Fibroblast of pulmonary artery (primary cell): ENCODE measurements around the gene SLC2A10.

Source experiments
- DNase-seq: peaks from one replicate; pipeline ENCODE4 v3.0.0-alpha.2; 2010; ENCODE audit warnings: low read depth
- H3K4me3 ChIP-seq: replicated peaks from 2 replicates; pipeline ENCODE4 v1.5.1; 2011; ENCODE audit warnings: low read depth, mild to moderate bottlenecking, control low read depth, low read length, moderate library complexity
- TF ChIP-seq, protein P1 (sequence below): IDR thresholded peaks from 2 replicates; pipeline ENCODE4 v1.5.1; 2011; ENCODE audit warnings: mild to moderate bottlenecking, control low read depth, low read length, inconsistent platforms; ENCODE audit errors: missing control alignments

Gene SLC2A10

DNA sequence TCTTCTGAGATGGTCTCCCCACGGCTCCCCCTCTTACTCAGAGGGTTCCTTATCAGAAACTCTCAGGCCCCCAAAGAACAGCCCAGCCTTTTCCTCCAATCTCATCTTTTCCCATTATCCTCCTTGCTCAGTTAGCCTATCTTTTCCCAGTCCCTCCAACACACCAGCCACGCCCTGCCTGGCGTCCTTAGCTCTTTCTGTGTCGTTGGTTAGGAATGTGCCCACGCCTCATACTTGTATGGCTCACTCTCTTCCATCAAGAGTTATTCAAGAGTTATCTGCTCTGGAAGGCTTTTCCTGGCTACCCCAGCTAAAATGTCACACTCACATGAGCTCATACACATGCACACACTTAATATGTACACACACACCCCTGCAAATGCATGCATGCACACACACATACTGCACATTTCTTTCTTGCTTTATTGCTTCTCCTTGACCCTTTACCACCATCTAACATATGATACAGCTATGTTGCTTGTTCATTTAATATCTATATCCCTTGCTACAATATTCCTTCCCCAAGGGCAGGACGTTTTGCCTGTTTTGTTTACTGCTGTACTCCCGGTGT lies 37.6 kb downstream of the SLC2A10 start:
- TF ChIP-seq, protein P1, sequence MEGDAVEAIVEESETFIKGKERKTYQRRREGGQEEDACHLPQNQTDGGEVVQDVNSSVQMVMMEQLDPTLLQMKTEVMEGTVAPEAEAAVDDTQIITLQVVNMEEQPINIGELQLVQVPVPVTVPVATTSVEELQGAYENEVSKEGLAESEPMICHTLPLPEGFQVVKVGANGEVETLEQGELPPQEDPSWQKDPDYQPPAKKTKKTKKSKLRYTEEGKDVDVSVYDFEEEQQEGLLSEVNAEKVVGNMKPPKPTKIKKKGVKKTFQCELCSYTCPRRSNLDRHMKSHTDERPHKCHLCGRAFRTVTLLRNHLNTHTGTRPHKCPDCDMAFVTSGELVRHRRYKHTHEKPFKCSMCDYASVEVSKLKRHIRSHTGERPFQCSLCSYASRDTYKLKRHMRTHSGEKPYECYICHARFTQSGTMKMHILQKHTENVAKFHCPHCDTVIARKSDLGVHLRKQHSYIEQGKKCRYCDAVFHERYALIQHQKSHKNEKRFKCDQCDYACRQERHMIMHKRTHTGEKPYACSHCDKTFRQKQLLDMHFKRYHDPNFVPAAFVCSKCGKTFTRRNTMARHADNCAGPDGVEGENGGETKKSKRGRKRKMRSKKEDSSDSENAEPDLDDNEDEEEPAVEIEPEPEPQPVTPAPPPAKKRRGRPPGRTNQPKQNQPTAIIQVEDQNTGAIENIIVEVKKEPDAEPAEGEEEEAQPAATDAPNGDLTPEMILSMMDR: no peak
- H3K4me3 ChIP-seq: no peak overlapping the region
- DNase-seq: peak; percentile 32

GRCh38 chr20:46749147-46749546 lies 39.7 kb downstream of the SLC2A10 start:
- no peak for DNase-seq

DNA sequence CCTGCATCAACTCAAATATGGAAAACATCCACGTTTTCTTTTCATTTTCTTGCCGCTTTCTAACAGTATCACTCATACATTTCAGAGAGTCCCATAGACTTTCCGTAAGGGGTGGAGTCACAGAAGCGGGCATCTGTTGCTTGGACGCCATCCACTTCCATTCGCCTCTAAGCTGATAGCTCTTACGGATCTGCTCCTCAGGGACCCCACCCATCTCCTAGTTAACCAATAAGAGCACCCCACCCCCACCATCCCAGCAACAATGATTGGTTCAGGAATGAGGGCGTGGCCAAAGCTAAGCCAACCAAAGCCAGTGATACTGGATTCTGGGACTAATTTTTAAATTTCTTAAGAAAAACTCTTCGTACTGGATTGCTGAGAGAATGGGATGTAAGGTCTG lies 42.4 kb downstream of the SLC2A10 start:
- TF ChIP-seq, protein P1: no peak
- DNase-seq: no peak
- H3K4me3 ChIP-seq: no peak overlapping the region

More at GRCh38 chr20:46749147-46749546, 39.7 kb downstream of the SLC2A10 start:
- H3K4me3 ChIP-seq: no peak overlapping the region
- TF ChIP-seq, protein P1: no peak

GRCh38 chr20:46752728-46753127 lies 43.3 kb downstream of the SLC2A10 start:
- peak; percentile 74 for DNase-seq
- H3K4me3 ChIP-seq: no peak overlapping the region
- TF ChIP-seq, protein P1: peak; percentile 71

DNA sequence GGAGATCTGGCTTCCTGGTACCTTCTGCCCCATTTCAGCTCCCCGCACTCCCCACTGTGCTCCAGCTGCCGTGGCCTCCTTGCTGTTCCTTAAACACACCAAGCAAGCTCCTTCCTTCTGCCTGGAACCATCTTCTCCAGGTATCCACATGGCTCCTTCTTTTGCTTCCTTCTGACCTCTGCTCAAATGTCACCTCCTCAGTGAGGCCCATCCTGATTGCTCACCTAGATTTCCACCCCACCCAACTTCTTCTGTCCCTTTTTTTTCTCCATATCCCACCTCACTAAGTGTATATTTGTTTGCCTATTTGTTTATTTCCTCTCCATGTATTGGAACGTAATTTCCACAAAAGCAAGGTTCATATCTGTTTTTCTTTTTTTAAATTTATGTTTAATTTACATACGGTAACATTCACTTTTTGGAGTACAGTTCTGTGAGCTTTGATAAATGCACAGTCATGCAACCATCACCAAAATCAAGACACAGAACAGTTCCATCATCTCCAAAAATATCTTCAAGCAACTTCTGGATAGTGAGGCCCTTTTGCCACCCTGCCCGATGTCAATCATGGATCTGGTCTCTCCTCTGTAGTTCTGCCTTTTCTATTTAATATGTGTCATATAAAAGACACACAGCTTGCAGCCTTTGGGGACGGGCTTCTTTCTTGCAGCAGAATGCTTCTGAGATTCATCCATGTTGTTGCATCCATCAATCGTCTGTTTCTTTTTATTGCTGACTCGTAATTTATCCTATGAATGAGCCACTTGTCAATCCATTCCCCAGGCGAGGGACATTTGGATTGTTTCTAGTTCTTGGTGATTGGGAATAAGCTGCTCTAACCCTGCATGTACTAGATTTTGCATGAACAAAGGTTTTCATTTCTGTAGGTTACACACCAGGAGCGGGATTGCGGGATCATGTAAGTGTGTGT lies 46.3 kb downstream of the SLC2A10 start:
- no peak for DNase-seq
- no peak overlapping the region for H3K4me3 ChIP-seq
- TF ChIP-seq, protein P1: no peak

DNA sequence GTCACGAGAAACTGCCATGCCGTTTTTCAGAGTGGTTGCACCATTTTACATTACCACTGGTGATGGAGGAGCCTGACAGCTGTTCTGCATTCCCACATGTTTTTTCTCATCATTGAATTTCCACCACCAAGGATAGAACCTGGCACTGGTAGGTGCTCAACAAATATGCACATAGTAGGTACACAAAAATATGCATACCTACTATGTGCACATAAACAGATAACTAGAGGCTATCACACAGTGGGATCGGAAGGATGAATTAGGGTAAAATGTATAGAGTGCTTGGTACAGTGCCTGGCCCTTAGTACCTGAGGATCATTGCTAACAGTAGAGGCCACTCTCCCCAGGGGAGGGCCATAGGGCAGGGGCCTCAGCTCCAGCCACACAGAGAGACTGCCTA lies 47.0 kb downstream of the SLC2A10 start:
- TF ChIP-seq, protein P1: no peak
- no peak overlapping the region for H3K4me3 ChIP-seq
- DNase-seq: no peak

DNA sequence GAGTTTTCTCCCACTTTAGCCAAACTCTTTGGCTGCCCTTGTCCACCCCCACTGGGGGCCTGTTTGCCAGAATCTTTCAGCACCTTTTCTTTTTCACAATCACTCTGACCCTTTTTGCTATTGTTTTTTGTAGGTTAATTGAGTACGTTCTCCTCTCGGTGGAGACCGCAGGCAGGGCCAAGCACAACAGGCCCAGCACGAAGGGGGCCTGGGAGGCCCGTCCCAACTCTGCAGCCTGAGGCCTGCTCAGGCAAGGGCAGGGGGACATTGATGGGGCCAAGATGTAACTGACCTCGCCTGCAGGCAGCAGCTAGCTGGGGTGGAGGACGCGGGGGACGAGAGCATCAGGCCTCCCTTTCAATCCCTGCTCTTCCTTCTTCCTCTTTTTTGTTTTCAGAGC lies 47.7 kb downstream of the SLC2A10 start:
- H3K4me3 ChIP-seq: no peak overlapping the region
- TF ChIP-seq, protein P1: no peak
- no peak for DNase-seq
